ENCODE data around the gene C1orf122. TPM values are rescaled to one million over a fixed set of nuclear protein-coding genes. Genes with fewer than 3 reads are reported as not detected.

C1orf122 gene
- total and polyA plus RNA-seq, 2 of the 13 experiments (the other 11 are each of a cell fraction or from before 2014, with no cell fraction given): 18.7 to 40.6 TPM

DNA sequence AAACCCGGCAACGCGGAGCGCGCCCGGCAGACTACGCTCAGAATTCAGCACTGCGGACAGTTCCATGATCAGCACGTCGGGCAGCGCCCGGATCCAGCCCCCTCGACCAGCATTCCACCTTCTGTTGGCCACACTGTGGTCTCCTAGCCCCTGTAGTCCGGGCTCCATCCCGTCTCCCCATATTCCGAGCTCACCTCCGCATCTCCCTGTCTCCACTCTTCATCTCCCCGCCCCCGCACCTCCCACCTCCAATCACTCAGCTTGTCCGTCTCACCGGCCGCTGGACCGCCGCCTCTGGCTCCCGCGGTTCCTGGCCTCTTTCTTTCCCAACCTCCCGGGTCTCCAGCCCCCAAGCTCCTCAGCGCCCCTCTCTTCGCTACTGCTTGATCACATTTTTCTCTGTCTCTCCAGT is 43.2 kb upstream of the C1orf122 start (continued):
- TF ChIP-seq, protein P1, sequence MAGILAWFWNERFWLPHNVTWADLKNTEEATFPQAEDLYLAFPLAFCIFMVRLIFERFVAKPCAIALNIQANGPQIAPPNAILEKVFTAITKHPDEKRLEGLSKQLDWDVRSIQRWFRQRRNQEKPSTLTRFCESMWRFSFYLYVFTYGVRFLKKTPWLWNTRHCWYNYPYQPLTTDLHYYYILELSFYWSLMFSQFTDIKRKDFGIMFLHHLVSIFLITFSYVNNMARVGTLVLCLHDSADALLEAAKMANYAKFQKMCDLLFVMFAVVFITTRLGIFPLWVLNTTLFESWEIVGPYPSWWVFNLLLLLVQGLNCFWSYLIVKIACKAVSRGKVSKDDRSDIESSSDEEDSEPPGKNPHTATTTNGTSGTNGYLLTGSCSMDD (CRISPR knock-in tag; IDR thresholded peaks at IDR 0.05): peak; percentile 99
- TF ChIP-seq CENPX (CRISPR knock-in tag; IDR thresholded peaks at IDR 0.05) (no peak), ZNF569 (CRISPR knock-in tag; IDR thresholded peaks at IDR 0.05; ENCODE audit: borderline replicate concordance) (no peak), RORA (CRISPR knock-in tag; IDR thresholded peaks at IDR 0.05) (no peak; the same call in 1 of the 2 replicates), ZNF367 (CRISPR knock-in tag; IDR thresholded peaks at IDR 0.05; ENCODE audit: borderline replicate concordance) (peak; percentile 99; the same call in 1 of the 2 replicates), NAIF1 (CRISPR knock-in tag; IDR thresholded peaks at IDR 0.05; ENCODE audit: borderline replicate concordance) (peak; percentile 93; the same call in 1 of the 2 replicates), SRY (CRISPR knock-in tag; IDR thresholded peaks at IDR 0.05) (peak; percentile 100), HCFC1 (IDR thresholded peaks at IDR 0.05; ENCODE audit: low read depth, low read length) (no peak), ZNF891 (CRISPR knock-in tag; IDR thresholded peaks at IDR 0.05) (peak; percentile 99), SIN3A (IDR thresholded peaks at IDR 0.05; ENCODE audit: borderline replicate concordance, low read depth, low read length) (peak; percentile 98), HOXA5 (CRISPR knock-in tag; IDR thresholded peaks at IDR 0.05) (peak; percentile 100), ZNF703 (CRISPR knock-in tag; IDR thresholded peaks at IDR 0.05; ENCODE audit: borderline replicate concordance) (peak; percentile 86; the same call in 1 of the 2 replicates), ZNF30 (CRISPR knock-in tag; IDR thresholded peaks at IDR 0.05) (peak; percentile 99), NKX3-1 (CRISPR knock-in tag; IDR thresholded peaks at IDR 0.05) (peak; percentile 100), PHF8 (CRISPR knock-in tag; IDR thresholded peaks at IDR 0.05) (peak; percentile 49; the same call in 1 of the 2 replicates), U2AF1 (optimal IDR thresholded peaks at IDR 0.05; ENCODE audit: low read depth, low read length) (no peak), ZBTB8A (CRISPR knock-in tag; IDR thresholded peaks at IDR 0.05; ENCODE audit: borderline replicate concordance, low read depth) (peak; percentile 83; the same call in 1 of the 2 replicates), ZMYM3 (CRISPR knock-in tag; IDR thresholded peaks at IDR 0.05) (no peak)
- TF ChIP-seq, protein P2, sequence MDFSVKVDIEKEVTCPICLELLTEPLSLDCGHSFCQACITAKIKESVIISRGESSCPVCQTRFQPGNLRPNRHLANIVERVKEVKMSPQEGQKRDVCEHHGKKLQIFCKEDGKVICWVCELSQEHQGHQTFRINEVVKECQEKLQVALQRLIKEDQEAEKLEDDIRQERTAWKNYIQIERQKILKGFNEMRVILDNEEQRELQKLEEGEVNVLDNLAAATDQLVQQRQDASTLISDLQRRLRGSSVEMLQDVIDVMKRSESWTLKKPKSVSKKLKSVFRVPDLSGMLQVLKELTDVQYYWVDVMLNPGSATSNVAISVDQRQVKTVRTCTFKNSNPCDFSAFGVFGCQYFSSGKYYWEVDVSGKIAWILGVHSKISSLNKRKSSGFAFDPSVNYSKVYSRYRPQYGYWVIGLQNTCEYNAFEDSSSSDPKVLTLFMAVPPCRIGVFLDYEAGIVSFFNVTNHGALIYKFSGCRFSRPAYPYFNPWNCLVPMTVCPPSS (IDR thresholded peaks at IDR 0.05): no peak
- TF ChIP-seq, protein P3, sequence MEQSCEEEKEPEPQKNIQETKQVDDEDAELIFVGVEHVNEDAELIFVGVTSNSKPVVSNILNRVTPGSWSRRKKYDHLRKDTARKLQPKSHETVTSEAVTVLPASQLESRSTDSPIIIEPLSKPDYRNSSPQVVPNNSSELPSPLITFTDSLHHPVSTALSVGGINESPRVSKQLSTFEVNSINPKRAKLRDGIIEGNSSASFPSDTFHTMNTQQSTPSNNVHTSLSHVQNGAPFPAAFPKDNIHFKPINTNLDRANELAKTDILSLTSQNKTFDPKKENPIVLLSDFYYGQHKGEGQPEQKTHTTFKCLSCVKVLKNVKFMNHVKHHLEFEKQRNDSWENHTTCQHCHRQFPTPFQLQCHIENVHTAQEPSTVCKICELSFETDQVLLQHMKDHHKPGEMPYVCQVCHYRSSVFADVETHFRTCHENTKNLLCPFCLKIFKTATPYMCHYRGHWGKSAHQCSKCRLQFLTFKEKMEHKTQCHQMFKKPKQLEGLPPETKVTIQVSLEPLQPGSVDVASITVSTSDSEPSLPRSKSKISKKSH (CRISPR knock-in tag; IDR thresholded peaks at IDR 0.05; ENCODE audit: borderline replicate concordance): peak; percentile 99
- TF ChIP-seq, protein P4, sequence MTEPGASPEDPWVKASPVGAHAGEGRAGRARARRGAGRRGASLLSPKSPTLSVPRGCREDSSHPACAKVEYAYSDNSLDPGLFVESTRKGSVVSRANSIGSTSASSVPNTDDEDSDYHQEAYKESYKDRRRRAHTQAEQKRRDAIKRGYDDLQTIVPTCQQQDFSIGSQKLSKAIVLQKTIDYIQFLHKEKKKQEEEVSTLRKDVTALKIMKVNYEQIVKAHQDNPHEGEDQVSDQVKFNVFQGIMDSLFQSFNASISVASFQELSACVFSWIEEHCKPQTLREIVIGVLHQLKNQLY (CRISPR knock-in tag; IDR thresholded peaks at IDR 0.05): peak; percentile 65; the same call in 1 of the 2 replicates
- TF ChIP-seq, protein P5, sequence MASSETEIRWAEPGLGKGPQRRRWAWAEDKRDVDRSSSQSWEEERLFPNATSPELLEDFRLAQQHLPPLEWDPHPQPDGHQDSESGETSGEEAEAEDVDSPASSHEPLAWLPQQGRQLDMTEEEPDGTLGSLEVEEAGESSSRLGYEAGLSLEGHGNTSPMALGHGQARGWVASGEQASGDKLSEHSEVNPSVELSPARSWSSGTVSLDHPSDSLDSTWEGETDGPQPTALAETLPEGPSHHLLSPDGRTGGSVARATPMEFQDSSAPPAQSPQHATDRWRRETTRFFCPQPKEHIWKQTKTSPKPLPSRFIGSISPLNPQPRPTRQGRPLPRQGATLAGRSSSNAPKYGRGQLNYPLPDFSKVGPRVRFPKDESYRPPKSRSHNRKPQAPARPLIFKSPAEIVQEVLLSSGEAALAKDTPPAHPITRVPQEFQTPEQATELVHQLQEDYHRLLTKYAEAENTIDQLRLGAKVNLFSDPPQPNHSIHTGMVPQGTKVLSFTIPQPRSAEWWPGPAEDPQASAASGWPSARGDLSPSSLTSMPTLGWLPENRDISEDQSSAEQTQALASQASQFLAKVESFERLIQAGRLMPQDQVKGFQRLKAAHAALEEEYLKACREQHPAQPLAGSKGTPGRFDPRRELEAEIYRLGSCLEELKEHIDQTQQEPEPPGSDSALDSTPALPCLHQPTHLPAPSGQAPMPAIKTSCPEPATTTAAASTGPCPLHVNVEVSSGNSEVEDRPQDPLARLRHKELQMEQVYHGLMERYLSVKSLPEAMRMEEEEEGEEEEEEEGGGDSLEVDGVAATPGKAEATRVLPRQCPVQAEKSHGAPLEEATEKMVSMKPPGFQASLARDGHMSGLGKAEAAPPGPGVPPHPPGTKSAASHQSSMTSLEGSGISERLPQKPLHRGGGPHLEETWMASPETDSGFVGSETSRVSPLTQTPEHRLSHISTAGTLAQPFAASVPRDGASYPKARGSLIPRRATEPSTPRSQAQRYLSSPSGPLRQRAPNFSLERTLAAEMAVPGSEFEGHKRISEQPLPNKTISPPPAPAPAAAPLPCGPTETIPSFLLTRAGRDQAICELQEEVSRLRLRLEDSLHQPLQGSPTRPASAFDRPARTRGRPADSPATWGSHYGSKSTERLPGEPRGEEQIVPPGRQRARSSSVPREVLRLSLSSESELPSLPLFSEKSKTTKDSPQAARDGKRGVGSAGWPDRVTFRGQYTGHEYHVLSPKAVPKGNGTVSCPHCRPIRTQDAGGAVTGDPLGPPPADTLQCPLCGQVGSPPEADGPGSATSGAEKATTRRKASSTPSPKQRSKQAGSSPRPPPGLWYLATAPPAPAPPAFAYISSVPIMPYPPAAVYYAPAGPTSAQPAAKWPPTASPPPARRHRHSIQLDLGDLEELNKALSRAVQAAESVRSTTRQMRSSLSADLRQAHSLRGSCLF (CRISPR knock-in tag; IDR thresholded peaks at IDR 0.05; ENCODE audit: borderline replicate concordance): peak; percentile 99
